Neural cell (in vitro differentiated cells): ENCODE results near the gene TRPV3. TPM values are rescaled to one million over a fixed set of nuclear protein-coding genes. Genes with fewer than 3 reads are reported as not detected.

Source experiments
- H2AFZ ChIP-seq: fragments of 200-600, 300-800 bp; sonication (generic), shearing (Covaris generic); 2 replicates; pipeline ENCODE4 v1.6.0; 2014; ENCODE audit warnings: low read depth, mild to moderate bottlenecking, antibody characterized with exemption, low read length, moderate library complexity
- H3F3A ChIP-seq: fragments of 200-600 bp; shearing (Covaris generic); 2 replicates; pipeline ENCODE4 v1.6.1; 2016; ENCODE audit warnings: mild to moderate bottlenecking, moderate library complexity, mixed read lengths, antibody characterized with exemption, low read length; ENCODE audit not compliant: insufficient read depth, poor library complexity, severe bottlenecking
- H3K27ac ChIP-seq: fragments of 200-600, 300-800 bp; sonication (generic), shearing (Covaris generic); 2 replicates; pipeline ENCODE4 v1.5.1; 2014; ENCODE audit warnings: mild to moderate bottlenecking, low read length, moderate library complexity
- H3K27me3 ChIP-seq: fragments of 300-800, 200-600 bp; sonication (generic), shearing (Covaris generic); 2 replicates; pipeline ENCODE4 v1.6.0; 2014; ENCODE audit warnings: mild to moderate bottlenecking, low read depth, low read length, moderate library complexity; ENCODE audit not compliant: insufficient read depth
- H3K36me3 ChIP-seq: fragments of 300-800, 200-600 bp; sonication (generic), shearing (Covaris generic); 2 replicates; pipeline ENCODE4 v1.5.1; 2014; ENCODE audit warnings: mild to moderate bottlenecking, antibody characterized with exemption, low read length, moderate library complexity; ENCODE audit not compliant: insufficient read depth
- H3K4me2 ChIP-seq: fragments of 300-800, 200-600 bp; sonication (generic), shearing (Covaris generic); 2 replicates; pipeline ENCODE4 v1.6.0; 2014; ENCODE audit warnings: mild to moderate bottlenecking, low read length
- H3K4me3 ChIP-seq: fragments of 300-800, 200-600 bp; sonication (generic), shearing (Covaris generic); 2 replicates; pipeline ENCODE4 v1.5.1; 2014; ENCODE audit warnings: mild to moderate bottlenecking, low read length, moderate library complexity
- H3K79me2 ChIP-seq: fragments of 200-600 bp; shearing (Covaris generic); replicated peaks from 2 replicates; pipeline ENCODE4 v1.6.0; 2014; ENCODE audit warnings: mild to moderate bottlenecking, low read length, moderate library complexity; ENCODE audit not compliant: insufficient read depth
- H3K9ac ChIP-seq: fragments of 300-800, 200-600 bp; sonication (generic), shearing (Covaris generic); 2 replicates; pipeline ENCODE4 v1.6.1; 2016; ENCODE audit warnings: mild to moderate bottlenecking, low read length, mixed read lengths
- H3K9me2 ChIP-seq: fragments of 200-600 bp; shearing (Covaris generic); 2 replicates; pipeline ENCODE4 v1.6.1; 2016; ENCODE audit warnings: mild to moderate bottlenecking, low read length, mixed read lengths; ENCODE audit not compliant: insufficient read depth
- H3K9me3 ChIP-seq: fragments of 200-600, 300-800 bp; sonication (generic), shearing (Covaris generic); 2 replicates; pipeline ENCODE4 v1.6.1; 2016; ENCODE audit warnings: mild to moderate bottlenecking, mixed run types, low read length, moderate library complexity, mixed read lengths
- H4K20me1 ChIP-seq: fragments of 200-600 bp; shearing (Covaris generic); 2 replicates; pipeline ENCODE4 v1.6.1; 2016; ENCODE audit warnings: mild to moderate bottlenecking, mixed run types; ENCODE audit not compliant: insufficient read depth
- CTCF ChIP-seq: fragments of 450-650 bp; IDR thresholded peaks from 2 replicates; pipeline ENCODE4 v1.5.1; 2014; ENCODE audit warnings: antibody characterized with exemption, mild to moderate bottlenecking, moderate library complexity; ENCODE audit not compliant: poor library complexity, severe bottlenecking
- EP300 ChIP-seq: fragments of 450-650 bp; conservative IDR thresholded peaks from 2 replicates; pipeline ENCODE4 v1.6.1; 2014; ENCODE audit warnings: antibody characterized with exemption, mild to moderate bottlenecking, moderate library complexity; ENCODE audit not compliant: poor library complexity, severe bottlenecking
- EZH2 ChIP-seq: fragments of 200-600, 300-800 bp; shearing (Covaris generic), sonication (generic); IDR thresholded peaks from 2 replicates; pipeline ENCODE4 v1.6.1; 2014; ENCODE audit warnings: antibody characterized with exemption, low read length, borderline replicate concordance, mild to moderate bottlenecking; ENCODE audit not compliant: insufficient read depth, poor library complexity, severe bottlenecking
- MXI1 ChIP-seq: fragments of 450-650 bp; conservative IDR thresholded peaks from 2 replicates; pipeline ENCODE4 v1.6.1; 2014; ENCODE audit warnings: antibody characterized with exemption, mild to moderate bottlenecking; ENCODE audit not compliant: poor library complexity, severe bottlenecking
- POLR2AphosphoS5 ChIP-seq: IDR thresholded peaks from 2 replicates; pipeline ENCODE4 v1.6.1; 2012
- RAD21 ChIP-seq: fragments of 450-650 bp; conservative IDR thresholded peaks from 2 replicates; pipeline ENCODE4 v1.6.1; 2014; ENCODE audit warnings: antibody characterized with exemption, mild to moderate bottlenecking, moderate library complexity
- SMC3 ChIP-seq: fragments of 450-650 bp; conservative IDR thresholded peaks from 2 replicates; pipeline ENCODE4 v1.6.1; 2014; ENCODE audit warnings: antibody characterized with exemption, mild to moderate bottlenecking, moderate library complexity; ENCODE audit not compliant: poor library complexity
- TAF1 ChIP-seq: IDR thresholded peaks from 2 replicates; pipeline ENCODE4 v1.6.1; 2012; ENCODE audit warnings: low read depth
- polyA plus RNA-seq: library from polyadenylated mRNA; depleted of rRNA; stranded (reverse); fragments of >200 nt; gene quantifications from 2 replicates; pipeline ENCODE4 v1.2.3, GENCODE V29; 2014
- TF ChIP-seq, protein P1 (sequence below): IDR thresholded peaks from 2 replicates; pipeline ENCODE4 v1.6.1; 2012; ENCODE audit warnings: borderline replicate concordance

TRPV3 gene
- polyA plus RNA-seq, 1 donor from 2014 or later: 0.19 TPM

GRCh38 chr17:3589784-3590183 is 32.2 kb upstream of the TRPV3 start:
- no peak overlapping the region for H3K4me3 ChIP-seq
- no peak overlapping the region for H3K27ac ChIP-seq
- no peaks in the 10 kb centered on the region for H3K27me3 ChIP-seq
- no peaks in the 10 kb centered on the region for H3K9me2 ChIP-seq
- H3F3A ChIP-seq: no peaks in the 10 kb centered on the region
- no peaks in the 10 kb centered on the region for H3K79me2 ChIP-seq
- no peak overlapping the region for H2AFZ ChIP-seq
- H3K4me2 ChIP-seq: no peak overlapping the region
- no peaks in the 10 kb centered on the region for H4K20me1 ChIP-seq
- H3K9ac ChIP-seq: no peak overlapping the region
- TF ChIP-seq EP300: no peak
- TF ChIP-seq, protein P1, sequence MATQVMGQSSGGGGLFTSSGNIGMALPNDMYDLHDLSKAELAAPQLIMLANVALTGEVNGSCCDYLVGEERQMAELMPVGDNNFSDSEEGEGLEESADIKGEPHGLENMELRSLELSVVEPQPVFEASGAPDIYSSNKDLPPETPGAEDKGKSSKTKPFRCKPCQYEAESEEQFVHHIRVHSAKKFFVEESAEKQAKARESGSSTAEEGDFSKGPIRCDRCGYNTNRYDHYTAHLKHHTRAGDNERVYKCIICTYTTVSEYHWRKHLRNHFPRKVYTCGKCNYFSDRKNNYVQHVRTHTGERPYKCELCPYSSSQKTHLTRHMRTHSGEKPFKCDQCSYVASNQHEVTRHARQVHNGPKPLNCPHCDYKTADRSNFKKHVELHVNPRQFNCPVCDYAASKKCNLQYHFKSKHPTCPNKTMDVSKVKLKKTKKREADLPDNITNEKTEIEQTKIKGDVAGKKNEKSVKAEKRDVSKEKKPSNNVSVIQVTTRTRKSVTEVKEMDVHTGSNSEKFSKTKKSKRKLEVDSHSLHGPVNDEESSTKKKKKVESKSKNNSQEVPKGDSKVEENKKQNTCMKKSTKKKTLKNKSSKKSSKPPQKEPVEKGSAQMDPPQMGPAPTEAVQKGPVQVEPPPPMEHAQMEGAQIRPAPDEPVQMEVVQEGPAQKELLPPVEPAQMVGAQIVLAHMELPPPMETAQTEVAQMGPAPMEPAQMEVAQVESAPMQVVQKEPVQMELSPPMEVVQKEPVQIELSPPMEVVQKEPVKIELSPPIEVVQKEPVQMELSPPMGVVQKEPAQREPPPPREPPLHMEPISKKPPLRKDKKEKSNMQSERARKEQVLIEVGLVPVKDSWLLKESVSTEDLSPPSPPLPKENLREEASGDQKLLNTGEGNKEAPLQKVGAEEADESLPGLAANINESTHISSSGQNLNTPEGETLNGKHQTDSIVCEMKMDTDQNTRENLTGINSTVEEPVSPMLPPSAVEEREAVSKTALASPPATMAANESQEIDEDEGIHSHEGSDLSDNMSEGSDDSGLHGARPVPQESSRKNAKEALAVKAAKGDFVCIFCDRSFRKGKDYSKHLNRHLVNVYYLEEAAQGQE: no peak
- TF ChIP-seq POLR2AphosphoS5: no peak
- no peak for TF ChIP-seq RAD21
- TF ChIP-seq CTCF: no peak
- TF ChIP-seq EZH2: no peak
- no peak for TF ChIP-seq SMC3
- TF ChIP-seq MXI1: no peak
- TF ChIP-seq TAF1: no peak
- no peaks in the 10 kb centered on the region for H3K9me3 ChIP-seq
- H3K36me3 ChIP-seq: no peaks in the 10 kb centered on the region

GRCh38 chr17:3585826-3586225 is 28.2 kb upstream of the TRPV3 start:
- Histone ChIP-seq H3K27me3 (no peaks in the 10 kb centered on the region), H3K4me3 (no peak overlapping the region), H3K27ac (no peak overlapping the region), H2AFZ (no peak overlapping the region), H3F3A (no peaks in the 10 kb centered on the region), H3K9me2 (no peaks in the 10 kb centered on the region), H3K9me3 (no peaks in the 10 kb centered on the region), H3K36me3 (no peaks in the 10 kb centered on the region), H4K20me1 (no peaks in the 10 kb centered on the region), H3K4me2 (no peak overlapping the region), H3K79me2 (no peaks in the 10 kb centered on the region), H3K9ac (no peak overlapping the region)
- TF ChIP-seq TAF1 (no peak), EZH2 (no peak), POLR2AphosphoS5 (no peak), SMC3 (no peak), CTCF (no peak), RAD21 (no peak), EP300 (no peak)
- TF ChIP-seq, protein P1: no peak
